HG03575 (cell line): ENCODE data around the gene CAPS.

Experiments
- ATAC-seq: cut with Tn5 transposase; IDR thresholded peaks from one replicate; pipeline ENCODE4 v1.9.1; 2021; ENCODE audit not compliant: unreplicated experiment, insufficient number of reproducible peaks, low FRiP score; ENCODE audit errors: extremely low read depth

The CAPS gene

DNA sequence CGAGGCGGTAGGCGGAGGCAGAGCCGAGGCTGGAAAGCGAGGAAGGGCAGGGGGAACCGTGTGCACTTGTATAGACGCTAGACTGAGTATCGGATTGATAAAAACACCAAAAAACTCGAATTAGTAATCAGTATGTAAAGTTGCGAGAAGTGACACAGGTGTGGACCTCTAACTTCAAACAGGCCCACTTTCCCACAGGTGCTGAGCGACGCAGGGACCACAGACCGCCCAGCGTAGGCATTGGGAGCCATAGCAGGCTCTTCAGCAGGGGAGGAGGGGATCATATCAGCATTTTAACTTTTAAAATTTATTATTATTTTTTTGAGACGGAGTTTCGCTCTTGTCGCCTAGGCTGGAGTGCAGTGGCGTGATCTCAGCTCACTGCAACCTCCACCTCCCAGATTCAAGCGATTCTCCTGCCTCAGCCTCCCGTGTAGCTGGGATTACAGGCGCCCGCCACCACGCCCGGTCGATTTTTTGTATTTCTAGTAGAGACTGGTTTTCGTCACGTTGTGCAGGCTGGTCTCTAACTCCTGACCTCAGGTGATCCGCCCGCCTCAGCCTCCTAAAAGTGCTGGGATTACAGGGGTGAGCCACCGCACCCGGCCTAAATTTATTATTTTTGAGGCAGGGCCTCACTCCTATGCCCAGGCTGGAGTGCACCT, 8.8 kb upstream of the CAPS start:
- ATAC-seq, result no peak

DNA sequence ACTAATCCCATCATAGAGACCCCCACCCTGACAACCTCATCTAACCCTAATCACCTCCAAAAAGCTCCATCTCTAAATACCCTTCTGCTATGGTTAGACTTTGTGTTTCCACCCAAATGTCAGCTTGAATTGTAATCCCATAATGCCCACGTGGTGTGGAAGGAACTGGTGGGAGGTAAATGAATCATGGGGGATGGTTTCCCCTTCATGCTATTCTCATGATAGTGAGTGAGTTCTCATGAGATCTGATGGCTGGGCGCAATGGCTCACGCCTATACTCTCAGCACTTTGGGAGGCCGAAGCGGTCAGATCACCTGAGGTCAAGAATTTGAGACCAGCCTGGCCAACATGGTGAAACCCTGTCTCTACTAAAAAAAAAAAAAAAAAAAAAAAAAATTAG, 6.8 kb upstream of the CAPS start:
- ATAC-seq, result no peak

GRCh38 chr19:5908773-5909442, 5.1 kb upstream of the CAPS start:
- no peak for ATAC-seq

GRCh38 chr19:5910638-5910907, 3.5 kb upstream of the CAPS start:
- ATAC-seq, result no peak

DNA sequence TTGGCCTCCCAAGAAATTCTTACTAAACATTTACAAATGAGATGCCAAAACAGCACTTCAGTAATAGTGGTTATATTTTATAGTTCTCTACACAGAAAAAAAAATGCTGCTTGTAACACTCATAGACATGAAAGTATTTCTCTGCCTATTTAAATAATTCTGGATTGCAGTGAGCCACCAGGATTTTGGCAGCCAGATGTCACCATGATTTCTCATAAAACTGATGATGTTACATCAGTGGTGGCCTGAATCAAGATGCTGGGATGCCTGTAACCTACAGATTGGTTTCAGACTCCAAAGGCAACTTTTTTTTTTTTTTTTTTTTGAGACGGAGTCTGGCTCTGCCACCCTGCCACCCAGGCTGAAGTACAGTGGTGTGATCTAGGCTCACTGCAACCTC, 2.7 kb upstream of the CAPS start:
- no peak for ATAC-seq

GRCh38 chr19:5914358-5914774, 312 bp downstream of the CAPS start:
- no peak for ATAC-seq

GRCh38 chr19:5914946-5915781, 1.1 kb downstream of the CAPS start:
- ATAC-seq, result no peak

DNA sequence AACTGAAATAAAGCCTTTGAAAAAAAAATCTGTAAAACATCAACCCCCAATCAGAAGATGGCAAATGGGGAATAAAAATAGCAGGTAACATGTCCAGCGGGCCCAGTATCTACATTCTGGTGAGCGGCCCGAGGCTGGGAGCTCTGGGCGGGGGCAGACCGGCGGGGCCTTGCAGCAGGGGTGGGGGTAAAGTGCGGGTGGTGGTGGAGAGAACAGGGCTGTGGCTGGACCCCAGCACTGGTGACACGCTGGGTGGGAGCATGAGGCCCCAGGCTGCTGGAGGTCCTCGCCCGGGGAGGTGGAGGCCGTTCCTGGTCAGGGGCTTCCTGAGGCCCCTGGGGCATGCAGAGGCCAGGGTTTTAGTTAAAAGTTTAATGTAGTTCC, 1.7 kb downstream of the CAPS start:
- ATAC-seq, result no peak

DNA sequence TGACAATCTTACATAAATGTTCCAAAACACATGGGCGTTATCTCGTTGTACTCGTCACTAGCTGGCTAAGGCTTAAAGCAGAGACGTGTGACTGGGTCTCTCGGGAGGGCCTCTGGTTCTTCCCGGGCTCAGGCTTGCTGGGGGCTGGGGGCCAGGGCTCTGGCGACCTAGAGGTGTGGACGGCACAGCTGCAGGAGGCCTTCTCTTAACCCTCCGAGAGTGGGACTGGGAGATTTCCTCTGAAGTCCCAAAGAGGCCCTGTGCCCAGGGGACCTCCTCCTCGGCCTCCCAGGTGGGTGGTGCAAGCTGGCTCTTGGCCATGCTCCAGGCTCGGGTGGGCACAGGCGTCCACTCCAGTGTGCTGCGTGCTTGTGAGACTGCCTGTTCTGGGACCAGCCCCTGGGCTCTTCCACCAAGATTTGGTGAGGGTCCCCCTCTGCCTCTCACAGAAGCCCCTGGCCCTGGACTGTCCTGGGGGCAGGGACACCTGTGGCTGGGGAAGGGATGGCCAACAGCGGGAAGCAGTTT, 2.2 kb downstream of the CAPS start:
- no peak for ATAC-seq

GRCh38 chr19:5917431-5918107, 3.5 kb downstream of the CAPS start:
- ATAC-seq, result no peak

- no peak for ATAC-seq
Observed at GRCh38 chr19:5918463-5919079, 4.5 kb downstream of the CAPS start.

DNA sequence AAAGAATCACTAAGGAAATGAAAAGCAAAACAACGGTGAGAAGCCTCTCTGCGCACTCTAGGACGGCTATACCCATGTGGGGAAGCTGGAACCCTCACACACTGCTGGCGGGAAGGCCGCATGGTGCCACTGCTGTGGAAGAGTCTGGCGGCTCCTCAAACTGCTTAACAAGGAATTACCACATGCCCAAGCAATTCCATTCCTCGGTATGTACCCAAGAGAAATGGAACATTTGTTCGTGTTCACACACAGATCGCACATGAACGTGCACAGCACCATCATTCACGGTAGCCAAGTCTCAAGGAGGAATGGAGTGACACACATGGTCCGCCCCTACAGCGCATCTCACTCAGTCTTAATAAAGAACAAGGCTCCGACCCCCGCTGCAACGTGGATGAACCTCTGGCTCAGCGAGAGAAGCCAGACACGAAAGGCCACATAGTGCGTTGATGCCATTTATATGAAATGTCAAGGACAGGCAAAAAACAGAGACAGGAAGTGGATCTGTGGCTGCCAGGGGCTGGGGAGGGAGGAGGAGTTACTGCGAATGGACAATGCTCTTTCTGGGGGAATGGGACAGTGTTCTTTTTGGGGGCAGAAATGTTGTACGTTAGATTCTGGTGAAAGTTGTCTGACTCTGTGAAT, 7.6 kb downstream of the CAPS start:
- ATAC-seq, result no peak

- ATAC-seq, result no peak
Observed at GRCh38 chr19:5922161-5922545, 8.1 kb downstream of the CAPS start.

DNA sequence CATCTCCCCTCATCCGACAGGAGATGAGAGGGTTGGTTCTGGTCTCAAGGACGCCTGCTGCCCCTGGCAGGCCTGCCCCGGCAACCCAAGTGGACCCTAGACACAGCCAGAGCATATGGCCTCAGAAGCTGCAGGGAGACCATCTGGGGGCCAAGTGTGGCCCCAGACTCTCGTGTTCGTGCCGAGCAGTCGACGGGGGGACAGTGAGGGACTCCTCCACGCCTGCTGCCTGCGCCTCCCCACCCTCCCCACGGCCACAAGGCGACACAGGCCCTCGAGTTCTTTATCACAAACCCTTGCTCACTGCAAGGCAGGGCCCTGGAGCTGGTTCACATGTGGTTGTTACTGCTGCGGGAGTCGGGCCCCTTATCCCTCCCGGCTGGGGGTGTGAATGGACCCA, 9.3 kb downstream of the CAPS start:
- no peak for ATAC-seq

- no peak for ATAC-seq
Observed at GRCh38 chr19:5925830-5926427, 11.9 kb downstream of the CAPS start.

DNA sequence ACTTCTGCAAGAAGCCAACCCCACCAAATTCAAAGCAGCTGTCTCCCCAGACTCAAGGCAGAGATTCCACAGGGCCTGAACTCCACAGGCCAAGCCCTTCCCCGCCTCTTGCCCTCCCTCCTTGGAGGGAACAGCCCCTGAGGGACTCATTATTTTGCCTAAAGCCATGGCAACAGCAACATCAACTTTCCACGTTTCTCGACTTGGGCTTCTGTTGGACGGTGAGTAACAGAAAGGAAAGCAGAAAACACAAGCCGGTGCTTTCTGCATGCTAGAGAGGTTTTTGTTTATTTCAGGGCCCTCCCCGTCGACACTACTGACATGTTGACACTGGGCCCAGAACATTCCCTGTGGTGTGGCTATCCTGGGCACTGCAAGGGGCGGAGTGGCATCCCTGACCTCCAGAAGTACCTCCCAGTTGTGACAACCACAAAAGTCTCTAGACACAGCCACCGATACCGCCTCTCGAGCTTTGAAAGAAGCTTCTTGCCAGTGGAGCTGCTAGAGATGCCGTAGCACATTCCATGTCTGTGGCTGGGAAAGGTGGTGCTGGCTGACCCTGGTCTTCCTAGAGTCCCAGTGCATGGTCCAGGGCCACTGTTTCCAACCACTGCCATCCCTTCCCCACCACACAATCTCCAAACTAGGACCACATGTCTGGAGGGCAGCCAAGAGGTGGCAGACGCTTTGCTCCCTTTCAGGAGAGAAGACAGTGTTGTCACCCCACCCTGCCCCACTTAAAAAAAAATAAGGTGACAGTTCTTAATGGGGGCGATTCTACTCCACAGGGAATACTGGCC, 12.8 kb downstream of the CAPS start:
- ATAC-seq, result no peak

GRCh38 chr19:5927441-5927821, 13.4 kb downstream of the CAPS start:
- no peak for ATAC-seq

DNA sequence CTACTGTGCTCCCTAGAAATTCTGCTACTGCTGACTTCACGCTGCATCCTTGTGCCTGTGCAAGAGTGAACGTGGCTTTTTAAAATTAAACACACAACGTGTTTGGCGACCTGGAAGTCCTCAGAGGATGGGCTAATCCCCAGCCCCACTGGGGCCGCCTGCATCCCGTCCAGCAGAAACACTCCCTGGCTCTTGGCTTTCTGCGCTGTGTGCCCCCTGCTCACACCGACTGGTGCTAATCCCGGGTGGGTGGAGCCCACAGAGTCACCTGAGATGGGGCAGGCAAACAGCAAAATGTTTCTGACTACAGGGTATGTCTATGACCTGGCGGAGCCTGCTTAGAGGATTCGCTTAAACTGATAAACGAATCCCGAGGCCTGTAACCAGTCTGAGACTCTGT, 15.1 kb downstream of the CAPS start:
- no peak for ATAC-seq
